CD14-positive monocyte (primary cell): Measurements from ENCODE around the gene FAM13C. TPM values are rescaled to one million over a fixed set of nuclear protein-coding genes. Genes with fewer than 3 reads are reported as not detected.

Experiments used
- DNase-seq, 3 donors: peaks; one replicate each; pipeline ENCODE4 v3.0.0-alpha.2; 2011 to 2022
- H2AFZ ChIP-seq: 2 replicates; pipeline ENCODE4 v1.6.0; 2012; ENCODE audit warnings: mild to moderate bottlenecking, low read depth, low read length, inconsistent platforms; ENCODE audit not compliant: insufficient read depth, poor library complexity, severe bottlenecking
- H3K27ac ChIP-seq, 2 donors: 1 replicate in 1 of 2; 2 replicates in 1 of 2; pipeline ENCODE4 v1.5.1; 2012 to 2013; ENCODE audit warnings: low read length in 2 of 2, control low read depth in 1 of 2, inconsistent platforms in 1 of 2, low read depth in 1 of 2, mild to moderate bottlenecking in 1 of 2
- H3K27me3 ChIP-seq, 2 donors: one replicate each; pipeline versions ENCODE4 v1.6.0 to v1.6.1; 2011 to 2013; ENCODE audit warnings: low read length in 2 of 2; ENCODE audit not compliant: control insufficient read depth in 2 of 2, insufficient read depth in 2 of 2
- H3K36me3 ChIP-seq, 2 donors: replicated peaks in 1 of 2; 1 replicate in 1 of 2; 2 replicates in 1 of 2; pipeline versions ENCODE4 v1.5.1 to v1.6.1; 2012 to 2013; ENCODE audit warnings: low read length in 2 of 2, control low read depth in 1 of 2, inconsistent platforms in 1 of 2, mild to moderate bottlenecking in 1 of 2; ENCODE audit not compliant: insufficient read depth in 2 of 2, control insufficient read depth in 1 of 2
- H3K4me1 ChIP-seq, 2 donors: 1 replicate in 1 of 2; 2 replicates in 1 of 2; pipeline versions ENCODE4 v1.5.1 to v1.6.1; 2012 to 2013; ENCODE audit warnings: low read length in 2 of 2, control low read depth in 1 of 2, inconsistent platforms in 1 of 2, mild to moderate bottlenecking in 1 of 2, moderate library complexity in 1 of 2; ENCODE audit not compliant: insufficient read depth in 2 of 2, control insufficient read depth in 1 of 2
- H3K4me2 ChIP-seq: replicated peaks from 2 replicates; pipeline ENCODE3; 2012; ENCODE audit warnings: low read length, moderate library complexity, mild to moderate bottlenecking; ENCODE audit not compliant: poor library complexity, severe bottlenecking; ENCODE audit errors: extremely low read depth
- H3K4me3 ChIP-seq, 3 experiments: fragments of 200-600 bp in 1 of 3; sonication (generic) in 1 of 3; replicated peaks in 1 of 3; 1 replicate in 2 of 3; 2 replicates in 1 of 3; pipeline ENCODE4 v1.5.1; 2011 to 2013; ENCODE audit warnings: low read length in 3 of 3, mild to moderate bottlenecking in 3 of 3, control low read depth in 2 of 3, low read depth in 2 of 3, inconsistent platforms in 1 of 3, moderate library complexity in 1 of 3
- H3K79me2 ChIP-seq: 2 replicates; pipeline ENCODE4 v1.6.0; 2012; ENCODE audit warnings: mild to moderate bottlenecking, control low read depth, inconsistent platforms, low read length, moderate library complexity; ENCODE audit not compliant: insufficient read depth
- H3K9ac ChIP-seq: 2 replicates; pipeline ENCODE4 v1.6.0; 2017; ENCODE audit warnings: low read length, mild to moderate bottlenecking; ENCODE audit not compliant: insufficient read depth, poor library complexity, severe bottlenecking
- H3K9me3 ChIP-seq, 2 donors: replicated peaks in 1 of 2; 1 replicate in 1 of 2; 2 replicates in 1 of 2; pipeline versions ENCODE4 v1.5.1 to v1.6.1; 2012 to 2013; ENCODE audit warnings: low read length in 2 of 2, control low read depth in 1 of 2; ENCODE audit not compliant: control insufficient read depth in 1 of 2, insufficient read depth in 1 of 2
- H4K20me1 ChIP-seq: 2 replicates; pipeline ENCODE4 v1.6.0; 2012; ENCODE audit warnings: mild to moderate bottlenecking, low read length, control low read depth, moderate library complexity; ENCODE audit not compliant: insufficient read depth
- H3K27ac Mint-ChIP-seq, 7 donors: one replicate each; pipeline ENCODE4 v1.8.0; 2020; ENCODE audit warnings: mild to moderate bottlenecking in 7 of 7, mixed read lengths in 7 of 7, moderate library complexity in 6 of 7, inconsistent platforms in 2 of 7
- H3K27me3 Mint-ChIP-seq, 3 donors: one replicate each; pipeline ENCODE4 v1.8.0; 2021 to 2022; ENCODE audit warnings: low read depth in 3 of 3, mild to moderate bottlenecking in 3 of 3, mixed read lengths in 3 of 3, moderate library complexity in 3 of 3, inconsistent platforms in 1 of 3
- H3K36me3 Mint-ChIP-seq, 2 donors: one replicate each; pipeline ENCODE4 v1.8.0; 2020; ENCODE audit warnings: mixed read lengths in 2 of 2, inconsistent platforms in 1 of 2, mild to moderate bottlenecking in 1 of 2
- H3K4me1 Mint-ChIP-seq: one replicate; pipeline ENCODE4 v1.8.0; 2020; ENCODE audit warnings: mild to moderate bottlenecking, mixed read lengths
- H3K4me3 Mint-ChIP-seq, 2 donors: one replicate each; pipeline ENCODE4 v1.8.0; 2020; ENCODE audit warnings: mild to moderate bottlenecking in 2 of 2, mixed read lengths in 2 of 2, moderate library complexity in 1 of 2
- H3K9me3 Mint-ChIP-seq, 7 donors: one replicate each; pipeline ENCODE4 v1.8.0; 2020 to 2022; ENCODE audit warnings: mixed read lengths in 7 of 7, mild to moderate bottlenecking in 6 of 7, moderate library complexity in 6 of 7, inconsistent platforms in 2 of 7
- WGBS: methylation state at CpG from one replicate; pipeline ENCODE4 v1.1.5; 2013; ENCODE audit warnings: missing lambda C conversion rate; ENCODE audit not compliant: insufficient coverage; 5-methylcytosine and 5-hydroxymethylcytosine counted together
- intact Hi-C, 2 donors: fragments of 100-400 bp; cut with micrococcal nuclease; formaldehyde crosslinking; loops; one replicate each; pipeline versions ENCODE4 v1.15.0 to v1.15.1; 2023
- polyA plus RNA-seq, 3 donors: library from polyadenylated mRNA; depleted of rRNA in 1 of 3; unstranded in 2 of 3; stranded (reverse) in 1 of 3; fragments of 300-500 nt in 2 of 3; fragments of >200 nt in 1 of 3; fragmentation: Illumina TruSeq in 2 of 3; gene quantifications; 1 replicate in 2 of 3; 2 replicates in 1 of 3; pipeline ENCODE4 v1.2.3, GENCODE V29; 2012 to 2021
- TF ChIP-seq, protein P1 (sequence below): fragments of 200-600 bp; IDR thresholded peaks from one replicate; pipeline ENCODE4 v1.8.0; 2022; ENCODE audit warnings: antibody characterized with exemption, mild to moderate bottlenecking

The FAM13C gene
- polyA plus RNA-seq, 3 donors = not detected

DNA sequence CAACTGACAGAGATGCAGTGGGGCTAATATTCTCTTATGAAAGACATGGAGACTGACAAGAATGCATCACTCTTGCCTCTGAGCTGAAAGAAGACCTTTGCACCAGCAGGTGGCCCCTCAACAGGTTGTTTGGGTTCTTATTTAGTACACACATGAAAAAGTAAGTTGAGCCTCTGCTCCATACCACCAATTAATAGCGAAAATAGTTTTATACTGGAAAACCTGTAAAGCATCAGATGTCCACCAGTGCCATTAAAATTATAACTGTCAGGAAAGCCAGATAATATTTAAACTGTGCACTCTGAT lies 26.3 kb upstream of the FAM13C start:
- TF ChIP-seq, protein P1, sequence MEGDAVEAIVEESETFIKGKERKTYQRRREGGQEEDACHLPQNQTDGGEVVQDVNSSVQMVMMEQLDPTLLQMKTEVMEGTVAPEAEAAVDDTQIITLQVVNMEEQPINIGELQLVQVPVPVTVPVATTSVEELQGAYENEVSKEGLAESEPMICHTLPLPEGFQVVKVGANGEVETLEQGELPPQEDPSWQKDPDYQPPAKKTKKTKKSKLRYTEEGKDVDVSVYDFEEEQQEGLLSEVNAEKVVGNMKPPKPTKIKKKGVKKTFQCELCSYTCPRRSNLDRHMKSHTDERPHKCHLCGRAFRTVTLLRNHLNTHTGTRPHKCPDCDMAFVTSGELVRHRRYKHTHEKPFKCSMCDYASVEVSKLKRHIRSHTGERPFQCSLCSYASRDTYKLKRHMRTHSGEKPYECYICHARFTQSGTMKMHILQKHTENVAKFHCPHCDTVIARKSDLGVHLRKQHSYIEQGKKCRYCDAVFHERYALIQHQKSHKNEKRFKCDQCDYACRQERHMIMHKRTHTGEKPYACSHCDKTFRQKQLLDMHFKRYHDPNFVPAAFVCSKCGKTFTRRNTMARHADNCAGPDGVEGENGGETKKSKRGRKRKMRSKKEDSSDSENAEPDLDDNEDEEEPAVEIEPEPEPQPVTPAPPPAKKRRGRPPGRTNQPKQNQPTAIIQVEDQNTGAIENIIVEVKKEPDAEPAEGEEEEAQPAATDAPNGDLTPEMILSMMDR = no peak
- H3K9me3 ChIP-seq = no peaks in the 10 kb centered on the region
- DNase-seq = no peak
- no peaks in the 10 kb centered on the region for H3K36me3 ChIP-seq
- H3K27me3 ChIP-seq = no peaks in the 10 kb centered on the region
- H3K4me1 ChIP-seq = no peaks in the 10 kb centered on the region
- Mint-ChIP-seq H3K27me3 (peaks cover 0 to 1% (median 0%) of the 10 kb centered on the region in 3 donors), H3K4me1 (no peaks in the 10 kb centered on the region), H3K9me3 (peaks cover 0 to 1% (median 0%) of the 10 kb centered on the region in 7 donors), H3K27ac (no peak overlapping the region), H3K4me3 (no peak overlapping the region), H3K36me3 (no peaks in the 10 kb centered on the region)
- H3K4me2 ChIP-seq = no peak overlapping the region
- intact Hi-C loops = no loop called here
- no peaks in the 10 kb centered on the region for H4K20me1 ChIP-seq
- no peaks in the 10 kb centered on the region for H3K79me2 ChIP-seq
- no peak overlapping the region for H3K4me3 ChIP-seq
- no peak overlapping the region for H2AFZ ChIP-seq
- no peak overlapping the region for H3K27ac ChIP-seq
- H3K9ac ChIP-seq = no peak overlapping the region
- WGBS = no CpG with 5 or more reads among the region's 1 CpG

DNA sequence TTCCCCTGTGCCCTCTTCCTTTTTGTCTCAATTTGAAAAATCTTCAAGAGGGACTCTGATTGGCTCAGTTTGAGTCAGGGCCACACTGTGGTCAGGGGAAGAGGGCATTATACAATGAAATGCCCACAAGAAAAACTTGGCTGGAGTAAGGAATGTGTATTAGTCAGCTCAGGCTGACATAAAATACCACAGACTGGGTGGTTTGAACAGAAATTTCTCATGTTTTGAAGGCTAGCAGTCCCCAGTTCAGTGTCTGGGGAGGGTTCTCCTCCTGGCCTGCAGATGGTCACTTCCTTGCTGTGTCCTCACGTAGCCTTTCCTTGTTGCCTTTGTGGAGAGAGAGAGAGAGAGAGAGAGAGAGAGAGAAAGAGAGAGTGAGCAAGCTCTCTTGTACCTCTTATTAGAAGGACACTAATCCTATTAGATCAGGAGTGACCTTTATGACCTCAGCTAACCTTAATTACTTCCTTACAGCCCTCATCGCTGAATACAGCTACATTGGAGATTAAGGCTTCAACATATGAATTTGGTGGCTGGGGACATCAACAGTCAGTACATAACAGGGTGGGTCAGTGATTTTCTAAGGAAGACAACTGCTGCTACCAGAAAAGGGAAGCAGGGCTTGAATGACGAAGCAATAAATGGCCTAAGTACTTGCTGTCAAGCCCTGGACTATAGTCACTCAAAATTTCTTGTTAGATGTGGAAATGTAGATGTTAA lies 25.8 kb upstream of the FAM13C start:
- no peak overlapping the region for H3K4me3 ChIP-seq
- peaks cover 0 to 1% (median 0%) of the 10 kb centered on the region in 3 donors for H3K27me3 Mint-ChIP-seq
- H3K9ac ChIP-seq = no peak overlapping the region
- H3K79me2 ChIP-seq = no peaks in the 10 kb centered on the region
- H3K4me1 Mint-ChIP-seq = no peaks in the 10 kb centered on the region
- intact Hi-C loops = no loop called here
- no peak overlapping the region for H3K27ac Mint-ChIP-seq
- H3K36me3 ChIP-seq = no peaks in the 10 kb centered on the region
- no peak overlapping the region for H3K27ac ChIP-seq
- no peaks in the 10 kb centered on the region for H3K27me3 ChIP-seq
- H2AFZ ChIP-seq = no peak overlapping the region
- H3K4me2 ChIP-seq = no peak overlapping the region
- H3K4me3 Mint-ChIP-seq = no peak overlapping the region
- no peaks in the 10 kb centered on the region for H3K9me3 ChIP-seq
- TF ChIP-seq, protein P1 = no peak
- no peak for DNase-seq
- peaks cover 0 to 1% (median 0%) of the 10 kb centered on the region in 7 donors for H3K9me3 Mint-ChIP-seq
- H3K36me3 Mint-ChIP-seq = no peaks in the 10 kb centered on the region
- 13% methylated on average over 1 of the region's 3 CpGs for WGBS
- no peaks in the 10 kb centered on the region for H4K20me1 ChIP-seq
- no peaks in the 10 kb centered on the region for H3K4me1 ChIP-seq
